Forelimb muscle (tissue), 1 donor: ENCODE data around the gene HSF5. TPM values are rescaled to one million over a fixed set of nuclear protein-coding genes. Genes with fewer than 3 reads are reported as not detected.

Source experiments
- DNase-seq: peaks from one replicate; pipeline ENCODE4 v3.0.0-alpha.2; 2013; ENCODE audit warnings: low read depth
- polyA plus RNA-seq: library from polyadenylated mRNA; unstranded; fragments of 120-200 nt; gene quantifications from one replicate; pipeline ENCODE4 v1.2.1, GENCODE V29; 2013; ENCODE audit not compliant: insufficient read length

HSF5 gene, protein sequence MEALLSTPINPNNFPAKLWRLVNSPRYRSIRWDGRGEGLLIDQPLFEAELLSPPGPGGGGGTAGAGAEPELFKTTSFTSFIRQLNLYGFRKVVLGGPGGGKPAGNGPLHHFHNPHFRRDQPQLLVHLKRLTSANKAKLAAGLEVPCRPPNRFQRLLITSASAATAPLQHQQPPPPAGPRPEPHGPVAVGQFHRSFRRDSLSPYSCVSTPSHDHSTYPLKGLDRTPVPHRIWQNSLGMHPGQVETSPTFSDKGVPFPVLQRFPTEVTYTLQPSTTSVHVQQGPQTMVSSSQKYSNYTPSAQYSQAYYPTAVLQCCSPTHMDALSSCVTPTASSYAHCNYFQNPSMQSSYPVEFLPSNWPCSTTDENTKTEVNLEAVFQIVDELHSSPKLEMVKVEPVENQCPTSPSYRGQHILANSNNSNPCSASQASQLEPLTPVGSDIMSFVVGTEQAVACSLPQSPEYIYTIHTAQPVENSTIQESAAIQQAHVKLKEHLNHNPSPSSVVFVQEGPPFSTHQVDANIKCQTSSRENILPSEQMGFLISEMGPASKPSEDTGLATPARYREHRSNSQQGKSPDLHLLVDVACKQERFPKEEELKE
- 0.04 TPM for polyA plus RNA-seq

DNA sequence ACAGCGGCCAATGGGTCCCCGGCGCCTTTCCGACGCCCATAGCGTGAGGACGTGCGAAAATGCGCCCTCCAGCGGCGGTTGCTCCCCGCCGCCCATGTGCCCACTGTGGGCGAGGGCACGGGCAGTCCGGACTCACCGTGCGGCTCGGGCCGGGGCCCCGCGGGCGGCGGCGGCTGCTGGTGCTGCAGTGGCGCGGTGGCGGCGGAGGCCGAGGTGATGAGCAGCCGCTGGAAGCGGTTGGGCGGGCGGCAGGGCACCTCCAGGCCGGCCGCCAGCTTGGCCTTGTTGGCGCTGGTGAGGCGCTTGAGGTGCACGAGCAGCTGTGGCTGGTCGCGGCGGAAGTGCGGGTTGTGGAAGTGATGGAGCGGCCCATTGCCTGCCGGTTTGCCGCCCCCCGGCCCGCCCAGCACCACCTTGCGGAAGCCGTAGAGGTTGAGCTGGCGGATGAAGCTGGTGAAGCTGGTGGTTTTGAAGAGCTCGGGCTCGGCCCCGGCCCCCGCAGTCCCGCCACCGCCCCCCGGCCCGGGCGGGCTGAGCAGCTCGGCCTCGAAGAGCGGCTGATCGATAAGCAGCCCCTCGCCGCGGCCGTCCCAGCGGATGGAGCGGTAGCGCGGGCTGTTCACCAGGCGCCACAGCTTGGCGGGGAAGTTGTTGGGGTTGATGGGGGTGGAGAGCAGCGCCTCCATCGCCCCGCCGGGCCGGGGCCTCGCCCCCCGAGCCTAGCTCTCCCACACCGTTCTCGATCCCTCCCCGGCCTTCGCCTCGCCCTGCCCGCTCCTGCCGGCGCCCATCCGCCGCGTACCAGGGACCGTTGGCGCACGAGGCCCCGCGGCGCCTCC lies at the start of gene HSF5:
Gene HSF5, minus strand, starts transcription at position 820 of the 839 bp plus-strand sequence. Its CDS starts 134 bp downstream, at position 686.
- no peak for DNase-seq

DNA sequence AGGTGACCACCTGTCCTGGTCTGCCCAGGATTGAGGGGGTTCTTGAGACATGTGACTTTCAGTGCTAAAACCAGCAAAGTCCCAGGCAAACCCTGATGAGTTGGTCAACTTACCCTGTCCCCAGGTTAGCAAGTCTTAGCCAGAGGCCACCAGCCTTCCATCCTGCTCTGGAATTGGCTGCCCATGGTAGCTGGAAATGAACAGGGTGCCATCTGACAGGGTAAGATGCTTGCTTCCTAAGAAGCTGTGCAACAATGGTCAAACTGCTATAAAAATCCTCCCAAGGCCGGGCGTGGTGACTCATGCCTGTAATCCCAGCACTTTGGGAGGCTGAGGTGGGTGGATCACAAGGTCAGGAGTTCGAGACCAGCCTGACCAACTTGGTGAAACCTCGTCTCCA lies 49.1 kb upstream of the HSF5 start:
- no peak for DNase-seq

DNA sequence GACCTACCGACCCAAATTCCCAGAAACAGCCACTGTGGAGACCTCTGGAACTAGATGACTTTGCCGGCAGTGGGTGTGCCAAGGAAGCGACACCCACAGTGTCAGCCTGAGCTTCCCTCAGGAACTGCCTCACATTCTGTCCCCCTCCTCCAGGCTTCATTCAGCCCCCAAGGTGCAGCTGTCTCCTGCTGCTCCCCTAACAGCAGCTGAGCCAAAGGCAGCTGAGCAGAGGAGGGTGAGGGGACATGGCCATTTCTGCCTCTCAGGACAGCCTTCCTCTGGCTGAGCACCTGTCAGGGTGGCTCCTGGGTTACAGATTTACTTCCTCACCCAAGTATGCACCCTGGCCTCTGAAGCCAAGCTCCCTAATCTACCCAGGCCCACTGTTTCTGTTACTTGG lies 48.3 kb upstream of the HSF5 start:
- no peak for DNase-seq

DNA sequence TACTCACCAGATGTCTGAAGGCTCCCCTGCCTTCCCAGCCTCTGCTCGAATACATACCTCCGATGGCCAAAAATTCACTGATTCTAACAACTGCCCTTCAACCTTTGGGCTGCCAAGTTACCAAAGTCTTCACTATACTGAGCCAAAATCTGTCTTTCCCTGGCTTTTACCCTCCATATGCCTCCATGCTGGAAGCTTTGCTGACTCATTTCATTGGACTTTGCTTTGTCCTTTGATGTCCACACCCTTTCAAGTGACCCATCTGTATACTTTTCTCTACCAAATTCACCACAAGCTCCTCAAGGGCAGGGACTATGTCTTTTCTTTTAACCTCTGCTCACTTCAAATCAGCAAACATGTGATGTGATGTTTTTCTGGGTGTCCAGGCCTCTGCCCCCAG lies 47.2 kb upstream of the HSF5 start:
- DNase-seq, result no peak

DNA sequence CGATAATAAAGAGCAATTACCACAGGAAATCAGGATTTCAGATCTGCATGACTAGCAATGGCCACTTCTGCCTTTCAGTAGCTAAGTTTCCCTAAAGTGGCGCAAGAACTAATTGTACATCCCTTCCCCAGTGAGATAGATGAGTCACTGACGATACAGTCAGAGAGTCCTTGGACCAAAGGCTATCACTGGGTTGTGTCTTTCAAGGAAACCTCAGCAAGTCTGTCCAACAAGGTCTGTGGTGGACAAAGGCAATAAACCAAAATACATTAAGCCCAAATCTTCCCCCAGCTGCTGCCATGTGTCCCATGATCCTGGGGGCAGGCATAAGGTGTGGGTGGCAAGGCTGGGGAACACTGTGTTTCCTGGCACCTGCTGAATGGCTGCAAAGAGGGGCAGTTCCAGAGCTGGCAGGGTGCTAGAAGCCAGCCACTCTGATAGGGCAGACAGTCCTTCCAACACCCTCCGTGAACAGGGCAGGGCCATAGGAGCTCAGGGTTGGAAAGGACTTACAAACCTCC lies 46.8 kb upstream of the HSF5 start:
- DNase-seq, result no peak

DNA sequence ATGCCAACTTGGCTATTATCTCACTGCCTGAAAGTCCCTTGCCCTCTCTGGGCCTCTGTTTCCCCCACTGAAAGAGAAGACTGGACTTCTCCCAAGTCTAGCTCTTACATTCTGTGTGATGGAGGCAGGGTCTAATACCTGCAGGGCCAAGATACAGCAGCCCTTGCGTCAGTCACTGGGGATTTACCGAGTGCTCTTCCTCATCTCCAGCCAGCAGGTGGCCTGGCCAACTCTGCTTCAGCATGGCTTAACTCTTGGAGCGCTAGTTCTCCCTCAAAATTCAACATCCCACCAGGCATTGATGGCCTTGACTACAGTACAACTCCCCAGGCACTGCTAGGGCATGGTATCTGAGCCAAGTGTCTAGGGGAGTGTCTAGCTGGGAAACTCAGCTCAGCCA lies 46.1 kb upstream of the HSF5 start:
- no peak for DNase-seq

DNA sequence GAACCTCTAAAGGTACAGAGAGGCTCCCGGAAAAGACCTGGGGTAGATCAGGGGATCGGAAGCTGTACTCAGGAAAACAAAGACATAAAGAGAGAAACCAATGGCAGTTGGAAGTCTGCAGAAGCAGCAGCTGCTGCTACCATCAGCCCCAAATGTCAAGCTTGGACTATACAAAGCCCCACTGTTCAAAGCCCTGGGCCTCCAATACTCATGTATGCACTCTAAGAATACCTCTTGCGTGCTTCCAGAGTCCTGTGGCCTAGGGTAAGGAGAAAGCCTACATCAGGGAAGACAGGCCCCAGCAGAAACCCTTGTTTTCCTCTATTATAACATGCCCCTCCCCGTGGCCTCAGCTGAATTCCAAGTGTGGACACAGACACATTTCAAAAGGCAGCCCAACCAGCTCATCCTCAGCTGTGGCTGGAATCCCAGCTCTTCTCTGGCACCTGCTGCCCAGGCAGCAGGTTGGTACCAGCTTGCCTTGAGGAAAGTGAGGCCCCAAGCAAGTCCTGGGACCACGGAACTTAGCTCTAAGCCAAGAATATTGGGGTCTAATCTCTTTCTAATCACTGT lies 45.5 kb upstream of the HSF5 start:
- no peak for DNase-seq

DNA sequence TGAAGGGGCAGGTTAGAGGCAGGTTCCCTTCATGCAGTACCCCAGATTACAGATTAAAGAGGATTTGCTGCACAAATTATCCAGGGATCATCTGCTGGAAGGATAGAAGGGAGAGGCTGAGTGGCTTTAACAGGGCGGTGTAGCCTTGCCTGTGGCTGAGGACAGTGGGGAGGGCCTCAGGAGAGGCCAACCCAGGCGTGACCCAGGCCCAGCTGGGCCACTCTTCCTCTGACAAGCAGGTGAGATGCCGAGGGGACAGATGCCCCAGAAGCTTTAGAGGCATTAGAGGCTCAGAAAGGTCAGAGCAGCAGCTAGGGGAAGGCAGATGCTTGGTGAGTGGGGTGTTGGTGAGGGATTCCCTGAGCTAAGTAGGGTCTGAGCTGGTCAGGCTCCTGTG lies 44.3 kb upstream of the HSF5 start:
- DNase-seq, result no peak

DNA sequence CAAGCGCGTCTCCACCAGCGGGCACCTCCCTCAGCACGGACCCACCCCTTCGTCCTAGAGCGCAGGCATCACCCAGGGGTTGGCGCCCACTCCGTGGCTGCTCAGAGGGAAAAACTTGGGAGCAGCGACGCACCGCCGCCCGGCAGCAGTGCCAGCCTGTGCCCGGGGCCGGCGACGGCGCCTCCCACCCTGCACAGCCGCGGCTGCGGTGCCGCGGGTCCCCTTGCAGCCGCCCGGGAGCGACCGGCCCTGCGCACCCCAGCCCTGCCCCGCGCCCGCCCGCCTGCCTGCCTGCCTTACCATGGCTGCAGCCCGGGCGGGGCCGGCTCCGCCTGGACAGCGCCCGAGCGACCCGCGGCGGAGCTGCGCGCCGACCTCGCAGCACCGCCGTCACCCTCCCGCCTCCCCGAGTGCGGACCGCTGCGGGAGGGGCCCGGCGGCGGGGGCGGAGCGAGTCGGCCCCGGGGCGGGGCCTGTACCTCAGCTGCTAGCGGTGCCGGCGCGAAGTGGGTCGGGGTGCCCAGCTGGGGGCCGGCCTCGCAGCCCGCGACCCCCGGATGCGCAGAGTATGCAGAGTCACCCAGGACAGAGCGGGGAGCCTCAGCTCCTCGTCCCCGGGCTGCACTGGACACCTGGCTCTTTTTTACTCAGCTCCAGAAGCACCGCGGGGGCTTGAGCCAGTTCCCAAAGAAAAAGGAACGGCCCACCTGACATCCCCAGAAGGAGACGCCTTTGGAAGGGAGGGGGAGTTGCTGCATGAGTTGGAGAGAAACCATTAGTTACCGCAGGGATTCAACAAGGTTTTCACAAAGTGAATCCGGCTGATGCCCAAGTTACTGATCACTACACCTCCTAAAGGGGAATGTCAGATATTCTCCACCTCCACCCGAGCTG lies 43.7 kb upstream of the HSF5 start:
- no peak for DNase-seq

DNA sequence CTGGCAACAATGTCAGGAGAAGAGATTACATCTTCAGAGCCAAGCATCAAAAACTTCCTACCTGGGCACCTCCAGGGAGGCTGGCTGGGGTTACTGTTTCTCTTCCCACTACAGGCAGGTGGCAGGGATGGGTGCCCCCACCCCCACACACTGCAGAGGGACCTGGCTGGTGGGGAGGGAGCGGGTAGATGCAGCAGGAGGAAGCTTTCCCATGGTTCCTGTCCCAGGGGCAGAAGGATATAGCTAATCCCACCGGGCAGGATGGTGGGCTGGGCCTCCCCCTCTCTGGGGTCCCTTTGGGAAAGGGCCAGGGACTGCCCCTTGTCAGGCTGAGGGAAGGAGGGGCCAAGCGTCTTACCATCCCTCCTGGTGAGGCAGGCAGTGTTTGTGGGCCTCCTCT lies 42.9 kb upstream of the HSF5 start:
- DNase-seq, result no peak

DNA sequence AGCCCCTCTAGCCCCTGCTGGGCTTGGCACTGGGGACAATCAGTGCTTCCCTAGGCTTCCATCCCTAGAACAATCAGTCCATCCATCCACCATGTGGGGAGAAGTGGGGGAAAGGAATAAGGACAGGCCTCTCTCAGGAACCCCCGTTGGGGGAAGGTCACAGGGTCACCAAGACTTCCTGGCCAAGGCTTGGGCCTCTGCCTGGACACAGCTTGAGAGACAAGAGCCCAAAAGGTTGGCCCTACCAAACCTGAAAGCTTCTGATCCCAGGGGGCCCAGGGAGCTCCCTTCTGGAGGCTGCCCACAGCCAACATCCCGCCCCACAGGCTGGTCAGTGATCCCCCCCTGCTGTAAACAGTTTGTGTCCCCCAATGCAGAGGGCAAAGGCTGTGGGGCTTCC lies 42.4 kb upstream of the HSF5 start:
- DNase-seq, result no peak

DNA sequence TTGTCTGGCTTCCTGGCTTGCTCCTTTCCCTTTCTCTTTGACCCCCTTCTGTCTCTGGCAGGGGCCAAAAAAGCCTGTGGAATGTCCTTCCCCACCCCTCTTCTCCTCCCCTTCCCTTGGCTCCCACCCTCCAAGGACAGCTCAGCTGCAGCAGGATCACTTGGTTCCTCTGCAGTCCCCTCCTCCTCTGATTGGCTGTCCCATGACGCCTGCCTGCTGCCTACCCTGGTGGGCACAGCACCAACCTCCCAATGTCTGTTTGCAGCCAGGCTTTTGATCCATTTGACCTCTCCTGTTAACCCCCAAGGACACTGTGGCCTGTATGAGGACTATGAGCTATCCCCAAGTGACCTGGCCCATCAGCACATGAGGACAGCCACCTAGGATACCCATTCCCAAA lies 41.1 kb upstream of the HSF5 start:
- DNase-seq, result no peak

DNA sequence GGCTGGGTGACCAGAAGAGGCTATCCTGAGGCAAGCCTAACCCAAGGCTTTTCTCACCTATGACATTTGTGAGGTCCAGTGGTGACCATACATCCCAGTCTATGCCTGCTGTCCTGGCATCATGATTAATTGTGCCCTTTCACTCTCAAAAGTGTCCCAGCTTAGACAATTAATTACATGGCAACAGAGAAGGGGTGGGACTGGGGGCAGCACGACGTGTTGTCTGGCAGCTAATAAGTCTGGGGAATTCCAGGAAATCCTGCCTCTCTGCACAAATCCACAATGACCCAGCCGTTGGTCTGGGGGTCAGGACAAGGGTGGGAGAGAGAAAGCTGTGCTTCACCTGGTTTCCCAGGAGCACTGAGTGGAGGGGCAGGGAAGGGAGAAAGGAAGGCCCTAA lies 40.2 kb upstream of the HSF5 start:
- DNase-seq, result no peak

DNA sequence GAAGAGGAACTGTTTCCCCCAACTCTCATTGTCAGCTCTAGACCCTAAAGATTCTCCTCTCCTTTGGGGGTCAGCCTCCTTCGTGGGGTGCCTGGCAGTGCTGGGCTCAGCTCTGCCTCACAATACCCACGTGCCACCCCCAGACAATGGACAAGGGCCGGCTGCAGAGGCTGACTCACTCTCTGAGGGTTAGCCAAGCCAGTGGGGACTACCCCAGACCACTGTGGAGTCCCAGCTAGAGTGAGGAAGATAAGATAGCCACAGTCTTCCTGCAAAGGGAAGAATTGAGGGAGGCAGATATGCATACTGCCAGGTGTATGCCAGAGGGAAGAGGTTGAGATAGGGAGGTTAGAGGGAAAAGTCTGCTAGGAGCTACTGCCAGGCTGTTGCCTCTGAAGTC lies 39.7 kb upstream of the HSF5 start:
- DNase-seq, result no peak

DNA sequence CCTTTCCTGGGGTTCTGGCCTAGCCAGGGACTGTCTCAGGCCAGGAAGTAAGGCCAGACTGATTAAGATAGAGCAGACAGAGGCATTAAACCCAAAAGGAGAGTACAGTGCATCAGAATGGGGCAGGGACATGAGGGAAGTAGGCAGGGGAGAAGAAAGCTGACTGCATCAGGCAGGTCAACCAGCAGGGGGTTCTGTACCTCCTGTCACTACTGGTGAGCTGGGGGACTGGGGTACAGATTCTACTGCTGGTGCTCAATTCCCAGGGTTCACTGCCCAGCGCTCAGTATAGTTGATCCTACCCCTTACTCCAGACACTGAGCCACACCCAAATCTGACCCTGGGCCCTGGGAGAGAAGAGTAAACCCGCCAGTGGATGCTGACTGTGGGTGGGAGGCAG lies 39.1 kb upstream of the HSF5 start:
- no peak for DNase-seq

DNA sequence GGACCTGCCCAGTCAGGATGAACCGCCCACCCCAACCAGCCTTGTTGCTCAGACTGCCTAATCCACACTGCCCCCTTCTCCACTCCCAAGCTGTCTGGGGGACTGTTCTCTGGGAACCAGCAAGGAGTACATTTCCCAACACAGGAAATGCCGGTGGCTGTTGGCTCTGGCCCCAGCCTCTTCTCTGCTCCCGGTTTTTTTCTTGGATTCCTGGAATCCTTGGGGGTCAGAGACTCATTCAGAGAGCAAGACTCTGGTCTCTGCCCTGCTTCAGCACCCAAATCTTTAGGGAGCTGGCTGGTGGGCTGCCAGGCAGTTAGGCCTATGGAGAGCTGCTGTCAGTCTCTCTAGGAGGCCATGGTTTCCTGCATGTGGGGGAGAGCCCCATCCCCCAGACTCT lies 37.0 kb upstream of the HSF5 start:
- DNase-seq, result no peak

DNA sequence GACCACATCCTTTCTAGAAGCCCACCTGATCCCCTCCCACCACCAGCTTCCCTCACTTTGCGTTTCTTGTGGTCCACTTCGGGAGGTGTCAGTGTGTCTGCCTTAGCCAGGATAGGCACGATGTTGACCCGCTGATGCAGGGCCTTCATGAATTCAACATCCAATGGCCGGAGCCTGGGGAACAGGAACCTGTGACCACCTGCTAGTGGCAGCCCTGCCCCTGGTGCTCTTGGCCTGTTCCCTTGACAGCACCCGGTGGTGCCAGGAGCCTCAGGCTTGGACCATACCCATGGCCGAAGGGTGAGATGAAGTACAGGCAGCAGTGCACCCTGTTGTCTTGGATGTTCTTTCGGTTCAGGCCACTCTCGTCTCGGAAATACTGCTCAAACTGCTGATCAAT lies 33.5 kb upstream of the HSF5 start:
- DNase-seq, result no peak

DNA sequence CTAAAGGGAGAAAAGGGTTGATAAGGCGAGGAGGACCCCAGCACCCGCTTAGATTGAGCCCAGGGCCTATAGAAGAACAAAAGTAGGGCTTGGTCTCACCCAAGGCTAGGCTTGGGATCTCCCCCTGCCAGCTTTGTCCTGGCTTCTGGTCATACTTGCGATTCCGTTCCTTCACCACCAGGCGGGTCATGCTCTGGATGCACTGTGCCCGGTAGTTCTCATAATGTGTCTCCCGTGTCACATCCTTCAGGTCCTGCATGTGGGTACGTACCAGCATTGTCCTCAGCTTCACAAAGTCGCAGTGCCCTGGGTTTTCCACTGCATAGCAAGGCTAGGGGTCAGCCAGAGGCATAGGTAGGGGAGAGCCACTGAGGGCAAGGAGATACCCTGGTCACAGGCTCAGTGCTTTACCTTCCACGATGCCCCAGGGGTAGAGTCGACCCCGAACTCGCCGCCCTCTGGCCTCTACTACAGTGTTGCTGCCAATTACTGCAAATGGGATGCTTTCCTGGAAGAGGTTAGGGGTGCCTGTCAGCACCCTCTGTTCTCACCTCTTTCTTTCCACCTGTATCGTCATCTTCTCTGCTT lies 32.7 kb upstream of the HSF5 start:
- no peak for DNase-seq

DNA sequence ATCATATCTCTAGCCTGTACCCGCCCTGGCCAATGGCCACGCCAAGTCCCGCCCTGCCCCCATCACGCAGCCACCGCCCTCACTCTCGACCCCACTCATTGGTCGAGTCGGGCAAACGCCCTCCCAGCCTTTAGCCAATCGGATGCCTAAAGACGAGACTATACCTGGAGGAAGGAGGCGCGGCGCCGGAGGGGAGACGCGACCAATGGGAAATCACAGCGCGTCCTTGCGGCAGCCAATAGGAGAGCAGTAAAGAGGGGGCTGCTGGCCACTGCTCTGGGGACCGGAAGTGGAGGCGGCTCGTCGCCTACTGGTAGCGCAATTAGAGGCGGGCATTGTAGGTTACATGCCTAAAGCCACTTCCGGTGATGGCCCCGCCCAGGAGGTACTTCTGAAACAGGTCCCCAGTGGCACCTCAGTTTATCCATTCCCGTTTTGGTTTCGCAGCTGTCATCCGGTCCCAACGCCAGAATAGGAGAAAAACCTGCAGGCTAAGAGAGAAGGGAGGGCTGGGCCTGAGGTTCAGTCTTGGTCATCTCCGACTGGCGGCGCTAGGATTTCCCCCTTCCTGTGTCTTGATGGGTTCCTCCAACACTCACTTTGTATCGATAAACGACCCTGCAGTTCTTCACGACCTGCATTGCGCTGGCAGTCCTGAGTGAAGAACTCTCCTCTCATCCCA lies 29.9 kb upstream of the HSF5 start:
- DNase-seq, result peak; percentile 98

DNA sequence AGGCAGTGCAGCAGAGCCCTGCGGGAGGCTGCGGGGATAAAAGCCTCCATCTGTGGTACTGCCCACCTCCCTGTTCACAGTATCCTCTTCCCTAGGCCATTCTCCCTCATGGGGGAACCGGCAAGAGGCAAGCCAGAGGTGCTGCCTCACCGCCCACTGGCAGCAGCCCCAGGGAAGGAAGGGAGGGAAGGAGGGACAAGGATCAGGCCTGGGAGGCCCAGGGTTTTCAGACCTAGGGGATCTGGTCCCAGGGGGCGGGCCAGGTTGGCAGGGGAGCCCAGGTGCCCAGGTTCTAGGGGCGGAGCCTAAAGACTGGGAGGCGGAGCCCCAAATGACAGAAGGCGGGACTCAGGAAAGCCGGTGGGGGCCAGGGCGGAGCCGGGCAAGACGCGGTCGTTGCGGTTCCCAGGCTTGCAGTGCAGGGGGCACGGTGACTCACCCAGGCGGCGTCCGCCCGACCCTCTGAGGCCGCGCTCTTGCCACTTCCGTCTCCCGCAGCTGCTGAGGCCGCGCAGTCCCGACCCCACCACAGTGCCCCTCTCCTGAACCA lies 29.2 kb upstream of the HSF5 start:
- DNase-seq, result no peak
